ENCODE measurements around the gene THBS4. TPM values are rescaled to one million over a fixed set of nuclear protein-coding genes. Genes with fewer than 3 reads are reported as not detected.

Gene THBS4
- polyA plus RNA-seq, 1 donor from 2014 or later, result 6.3 TPM

DNA sequence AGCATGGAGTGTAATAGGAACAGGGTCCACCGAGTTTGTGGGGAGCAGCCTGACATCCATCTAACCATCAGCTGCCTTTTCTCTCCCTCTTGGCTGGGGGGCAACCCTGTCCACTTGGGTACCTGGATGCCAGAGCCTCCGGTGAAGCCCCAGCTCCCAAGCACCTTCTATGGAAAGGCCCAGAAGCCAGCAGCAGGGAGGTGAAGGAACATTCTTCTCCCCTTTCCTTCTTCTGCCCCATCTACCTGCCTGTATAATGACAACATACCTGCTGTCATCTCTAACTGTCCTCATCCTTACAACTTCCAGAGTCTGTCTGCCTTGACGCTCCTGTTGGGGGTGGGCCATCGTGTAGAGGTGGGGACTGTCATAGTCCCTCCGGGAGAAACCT is 33.1 kb downstream of the THBS4 start:
- Histone ChIP-seq H2AFZ (ENCODE audit: low read depth, low read length) (no peak overlapping the region), H3K9me3 (ENCODE audit: low read length) (no peaks in the 10 kb centered on the region), H4K20me1 (ENCODE audit: insufficient read depth) (no peaks in the 10 kb centered on the region), H3K4me2 (ENCODE audit: low read length) (no peak overlapping the region), H3K9me2 (ENCODE audit: insufficient read depth, low read length) (no peaks in the 10 kb centered on the region), H3K36me3 (ENCODE audit: insufficient read depth, low read length) (no peaks in the 10 kb centered on the region), H3K9ac (ENCODE audit: low read length) (no peak overlapping the region), H3K27me3 (ENCODE audit: insufficient read depth, low read depth, low read length) (no peaks in the 10 kb centered on the region), H3K27ac (ENCODE audit: low read length) (no peak overlapping the region), H3F3A (ENCODE audit: insufficient read depth, low read length, poor library complexity, severe bottlenecking) (no peaks in the 10 kb centered on the region), H3K79me2 (replicated peaks; ENCODE audit: insufficient read depth, low read length) (no peaks in the 10 kb centered on the region), H3K4me3 (ENCODE audit: low read length) (no peak overlapping the region)
- TF ChIP-seq SMC3 (conservative IDR thresholded peaks at IDR 0.05; ENCODE audit: poor library complexity) (no peak), POLR2AphosphoS5 (IDR thresholded peaks at IDR 0.05) (no peak), TAF1 (IDR thresholded peaks at IDR 0.05; ENCODE audit: low read depth) (no peak), MXI1 (conservative IDR thresholded peaks at IDR 0.05; ENCODE audit: poor library complexity, severe bottlenecking) (no peak)
- TF ChIP-seq, protein P1, sequence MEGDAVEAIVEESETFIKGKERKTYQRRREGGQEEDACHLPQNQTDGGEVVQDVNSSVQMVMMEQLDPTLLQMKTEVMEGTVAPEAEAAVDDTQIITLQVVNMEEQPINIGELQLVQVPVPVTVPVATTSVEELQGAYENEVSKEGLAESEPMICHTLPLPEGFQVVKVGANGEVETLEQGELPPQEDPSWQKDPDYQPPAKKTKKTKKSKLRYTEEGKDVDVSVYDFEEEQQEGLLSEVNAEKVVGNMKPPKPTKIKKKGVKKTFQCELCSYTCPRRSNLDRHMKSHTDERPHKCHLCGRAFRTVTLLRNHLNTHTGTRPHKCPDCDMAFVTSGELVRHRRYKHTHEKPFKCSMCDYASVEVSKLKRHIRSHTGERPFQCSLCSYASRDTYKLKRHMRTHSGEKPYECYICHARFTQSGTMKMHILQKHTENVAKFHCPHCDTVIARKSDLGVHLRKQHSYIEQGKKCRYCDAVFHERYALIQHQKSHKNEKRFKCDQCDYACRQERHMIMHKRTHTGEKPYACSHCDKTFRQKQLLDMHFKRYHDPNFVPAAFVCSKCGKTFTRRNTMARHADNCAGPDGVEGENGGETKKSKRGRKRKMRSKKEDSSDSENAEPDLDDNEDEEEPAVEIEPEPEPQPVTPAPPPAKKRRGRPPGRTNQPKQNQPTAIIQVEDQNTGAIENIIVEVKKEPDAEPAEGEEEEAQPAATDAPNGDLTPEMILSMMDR (IDR thresholded peaks at IDR 0.05; ENCODE audit: poor library complexity, severe bottlenecking), result no peak

DNA sequence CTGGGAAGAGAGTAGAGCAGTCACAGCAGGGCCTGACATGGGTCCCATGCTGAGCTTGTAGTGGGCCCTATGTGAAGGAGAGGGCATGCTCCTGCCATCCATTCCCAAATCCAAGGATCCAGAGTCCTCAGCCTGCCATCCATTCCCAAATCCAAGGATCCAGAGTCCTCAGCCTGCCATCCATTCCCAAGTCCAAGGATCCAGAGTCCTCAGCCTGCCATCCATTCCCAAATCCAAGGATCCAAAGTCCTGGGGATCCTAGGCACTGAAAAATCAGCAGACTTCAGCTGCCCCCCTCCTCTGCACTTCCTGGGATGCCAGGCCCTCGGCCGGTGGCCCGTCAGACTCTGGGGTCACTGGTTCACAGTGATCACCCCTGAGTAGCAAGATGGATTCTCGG is 33.6 kb downstream of the THBS4 start:
- H3K9me2 ChIP-seq (ENCODE audit: insufficient read depth, low read length), result no peaks in the 10 kb centered on the region
- H3K27ac ChIP-seq (ENCODE audit: low read length), result no peak overlapping the region
- H4K20me1 ChIP-seq (ENCODE audit: insufficient read depth), result no peaks in the 10 kb centered on the region
- H3K9ac ChIP-seq (ENCODE audit: low read length), result no peak overlapping the region
- H3K79me2 ChIP-seq (replicated peaks; ENCODE audit: insufficient read depth, low read length), result no peaks in the 10 kb centered on the region
- no peak for TF ChIP-seq RAD21 (conservative IDR thresholded peaks at IDR 0.05)
- TF ChIP-seq TAF1 (IDR thresholded peaks at IDR 0.05; ENCODE audit: low read depth), result no peak
- TF ChIP-seq SMC3 (conservative IDR thresholded peaks at IDR 0.05; ENCODE audit: poor library complexity), result no peak
- TF ChIP-seq, protein P1 (IDR thresholded peaks at IDR 0.05; ENCODE audit: poor library complexity, severe bottlenecking), result no peak
- TF ChIP-seq EP300 (conservative IDR thresholded peaks at IDR 0.05; ENCODE audit: poor library complexity, severe bottlenecking), result no peak
- TF ChIP-seq EZH2 (IDR thresholded peaks at IDR 0.05; ENCODE audit: borderline replicate concordance, insufficient read depth, low read length, poor library complexity, severe bottlenecking), result no peak
- TF ChIP-seq MXI1 (conservative IDR thresholded peaks at IDR 0.05; ENCODE audit: poor library complexity, severe bottlenecking), result no peak
- TF ChIP-seq POLR2AphosphoS5 (IDR thresholded peaks at IDR 0.05), result no peak
- TF ChIP-seq, protein P2, sequence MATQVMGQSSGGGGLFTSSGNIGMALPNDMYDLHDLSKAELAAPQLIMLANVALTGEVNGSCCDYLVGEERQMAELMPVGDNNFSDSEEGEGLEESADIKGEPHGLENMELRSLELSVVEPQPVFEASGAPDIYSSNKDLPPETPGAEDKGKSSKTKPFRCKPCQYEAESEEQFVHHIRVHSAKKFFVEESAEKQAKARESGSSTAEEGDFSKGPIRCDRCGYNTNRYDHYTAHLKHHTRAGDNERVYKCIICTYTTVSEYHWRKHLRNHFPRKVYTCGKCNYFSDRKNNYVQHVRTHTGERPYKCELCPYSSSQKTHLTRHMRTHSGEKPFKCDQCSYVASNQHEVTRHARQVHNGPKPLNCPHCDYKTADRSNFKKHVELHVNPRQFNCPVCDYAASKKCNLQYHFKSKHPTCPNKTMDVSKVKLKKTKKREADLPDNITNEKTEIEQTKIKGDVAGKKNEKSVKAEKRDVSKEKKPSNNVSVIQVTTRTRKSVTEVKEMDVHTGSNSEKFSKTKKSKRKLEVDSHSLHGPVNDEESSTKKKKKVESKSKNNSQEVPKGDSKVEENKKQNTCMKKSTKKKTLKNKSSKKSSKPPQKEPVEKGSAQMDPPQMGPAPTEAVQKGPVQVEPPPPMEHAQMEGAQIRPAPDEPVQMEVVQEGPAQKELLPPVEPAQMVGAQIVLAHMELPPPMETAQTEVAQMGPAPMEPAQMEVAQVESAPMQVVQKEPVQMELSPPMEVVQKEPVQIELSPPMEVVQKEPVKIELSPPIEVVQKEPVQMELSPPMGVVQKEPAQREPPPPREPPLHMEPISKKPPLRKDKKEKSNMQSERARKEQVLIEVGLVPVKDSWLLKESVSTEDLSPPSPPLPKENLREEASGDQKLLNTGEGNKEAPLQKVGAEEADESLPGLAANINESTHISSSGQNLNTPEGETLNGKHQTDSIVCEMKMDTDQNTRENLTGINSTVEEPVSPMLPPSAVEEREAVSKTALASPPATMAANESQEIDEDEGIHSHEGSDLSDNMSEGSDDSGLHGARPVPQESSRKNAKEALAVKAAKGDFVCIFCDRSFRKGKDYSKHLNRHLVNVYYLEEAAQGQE (IDR thresholded peaks at IDR 0.05; ENCODE audit: borderline replicate concordance), result no peak
- no peaks in the 10 kb centered on the region for H3K27me3 ChIP-seq (ENCODE audit: insufficient read depth, low read depth, low read length)
- no peaks in the 10 kb centered on the region for H3K36me3 ChIP-seq (ENCODE audit: insufficient read depth, low read length)
- H3K4me2 ChIP-seq (ENCODE audit: low read length), result no peak overlapping the region
- H3F3A ChIP-seq (ENCODE audit: insufficient read depth, low read length, poor library complexity, severe bottlenecking), result no peaks in the 10 kb centered on the region
- H3K4me3 ChIP-seq (ENCODE audit: low read length), result no peak overlapping the region
- H2AFZ ChIP-seq (ENCODE audit: low read depth, low read length), result no peak overlapping the region
- no peaks in the 10 kb centered on the region for H3K9me3 ChIP-seq (ENCODE audit: low read length)
